Erythroblast (primary cell): ENCODE measurements around the gene INSC.

Experiments used
- GATA1 ChIP-seq: IDR thresholded peaks from 2 replicates; pipeline ENCODE4 v1.6.1; 2011; ENCODE audit warnings: low read depth, mild to moderate bottlenecking, control low read depth, low read length, moderate library complexity
- POLR2A ChIP-seq: IDR thresholded peaks from 2 replicates; pipeline ENCODE4 v1.6.1; 2011; ENCODE audit warnings: mild to moderate bottlenecking, low read length

GRCh38 chr11:15109602-15110001 is 5.1 kb upstream of the INSC start:
- TF ChIP-seq POLR2A (no peak), GATA1 (no peak)
